ENCODE results near the gene VCAN.
A peak's percentile ranks its signal among the peaks of the same experiment; 100 is the strongest.

The VCAN gene

DNA sequence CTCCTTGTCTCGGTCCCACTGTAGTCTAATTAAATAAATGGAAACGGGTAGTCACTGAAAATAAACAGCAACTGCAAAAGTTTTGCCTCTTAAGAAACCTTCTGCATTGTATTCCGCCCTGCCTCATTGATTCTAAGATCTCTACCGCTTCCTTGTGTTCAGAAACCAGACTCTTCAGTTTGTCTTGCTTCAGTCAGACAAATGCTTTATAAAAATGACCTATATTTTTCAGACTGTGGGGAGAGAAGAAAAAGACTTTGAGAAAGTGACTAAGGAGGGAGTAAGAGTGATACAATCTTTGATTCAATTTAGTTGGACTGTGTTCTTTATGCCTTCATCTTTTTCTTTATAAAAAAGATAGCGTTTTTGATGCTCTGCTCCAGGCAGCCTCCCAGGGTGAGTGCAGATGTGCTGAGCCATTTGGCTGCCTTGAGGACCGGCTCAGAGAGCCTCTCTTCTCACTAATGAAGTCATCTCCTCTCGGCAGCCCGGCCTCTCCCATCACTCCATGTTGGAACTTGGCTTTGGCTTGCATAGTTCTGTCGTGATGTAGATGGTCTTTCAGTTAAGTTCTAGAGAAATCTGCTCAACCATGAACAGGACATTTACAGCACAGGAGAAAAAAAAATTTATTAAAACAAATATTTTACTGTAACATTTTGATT, 4.0 kb upstream of the VCAN start:
- DNase-seq (ENCODE audit: low read depth): no peak

DNA sequence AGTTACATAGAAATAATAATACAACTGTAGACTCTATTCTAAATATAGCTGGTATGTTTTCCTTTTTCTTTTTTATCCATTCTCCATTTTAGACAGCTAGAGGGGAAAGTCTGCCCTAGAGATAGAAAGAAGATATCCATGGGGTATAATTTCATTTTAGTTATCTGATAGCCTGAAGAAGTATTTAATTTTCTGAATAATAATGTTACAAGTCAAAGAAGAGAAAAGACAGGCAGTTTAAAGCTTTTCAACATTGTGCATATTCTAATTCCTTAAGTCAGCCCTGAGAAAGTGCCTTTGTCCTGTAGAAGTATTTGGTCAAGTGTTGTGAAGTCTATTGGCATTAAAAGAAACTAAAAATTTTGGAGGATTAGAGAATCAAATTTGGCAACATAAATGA, 2.5 kb upstream of the VCAN start:
- no peak for DNase-seq (ENCODE audit: low read depth)

DNA sequence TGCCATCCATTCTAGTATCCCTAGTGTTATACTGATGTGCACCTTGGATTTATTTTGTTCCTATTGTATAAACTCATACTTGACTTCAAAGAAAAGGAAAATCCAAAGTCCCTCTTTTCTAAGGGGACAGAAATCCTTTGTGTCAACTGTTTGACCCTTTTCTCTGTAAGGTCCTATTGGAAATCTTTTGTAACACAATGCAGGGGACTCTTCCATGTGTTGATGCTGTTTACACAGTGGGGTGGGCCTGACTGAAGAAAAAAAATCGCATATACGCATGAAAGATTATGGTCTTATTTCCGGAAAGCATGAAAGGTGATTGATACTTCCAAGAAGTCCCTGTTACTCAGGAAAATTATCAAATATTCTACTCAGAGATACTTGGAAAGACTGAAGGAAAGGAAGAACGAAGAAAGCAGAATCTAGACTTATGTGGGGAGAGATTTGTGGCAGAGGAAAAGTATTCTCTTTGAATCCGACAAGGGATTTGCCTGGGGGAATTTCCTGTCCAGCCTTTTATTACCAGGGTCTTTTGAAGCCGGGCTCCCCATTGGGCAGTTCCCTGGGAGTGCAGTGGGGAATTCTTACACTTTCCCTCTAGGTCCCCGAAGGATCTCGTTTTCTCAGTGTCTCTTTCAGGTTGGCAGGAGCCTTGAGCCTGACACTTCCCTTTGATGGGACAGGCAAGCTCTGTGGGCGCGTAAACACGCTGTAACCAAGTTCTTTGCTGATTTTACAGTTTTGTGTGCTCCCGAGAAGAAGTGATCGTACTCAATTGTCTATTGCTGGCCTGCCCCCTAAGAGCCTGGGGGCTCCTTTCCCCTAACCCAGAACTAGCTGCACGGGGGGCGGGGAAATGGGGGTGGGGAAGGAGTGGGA, 779 bp upstream of the VCAN start:
- DNase-seq (ENCODE audit: low read depth): no peak

DNA sequence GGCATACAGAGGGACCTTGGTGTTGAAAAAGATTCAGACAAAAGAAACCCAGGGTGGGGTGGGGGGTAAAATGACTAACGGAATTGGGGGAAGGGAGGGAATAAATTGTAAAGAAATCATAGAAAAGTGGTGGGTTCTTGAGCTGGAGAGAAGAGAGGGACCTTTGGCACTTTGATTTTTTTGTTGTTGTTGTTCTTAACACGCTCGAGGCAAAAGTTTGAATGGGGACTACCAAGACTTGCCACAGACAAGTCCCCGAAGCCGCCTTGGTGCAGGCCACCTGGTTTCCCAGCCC, 616 bp downstream of the VCAN start:
- no peak for DNase-seq (ENCODE audit: low read depth)

DNA sequence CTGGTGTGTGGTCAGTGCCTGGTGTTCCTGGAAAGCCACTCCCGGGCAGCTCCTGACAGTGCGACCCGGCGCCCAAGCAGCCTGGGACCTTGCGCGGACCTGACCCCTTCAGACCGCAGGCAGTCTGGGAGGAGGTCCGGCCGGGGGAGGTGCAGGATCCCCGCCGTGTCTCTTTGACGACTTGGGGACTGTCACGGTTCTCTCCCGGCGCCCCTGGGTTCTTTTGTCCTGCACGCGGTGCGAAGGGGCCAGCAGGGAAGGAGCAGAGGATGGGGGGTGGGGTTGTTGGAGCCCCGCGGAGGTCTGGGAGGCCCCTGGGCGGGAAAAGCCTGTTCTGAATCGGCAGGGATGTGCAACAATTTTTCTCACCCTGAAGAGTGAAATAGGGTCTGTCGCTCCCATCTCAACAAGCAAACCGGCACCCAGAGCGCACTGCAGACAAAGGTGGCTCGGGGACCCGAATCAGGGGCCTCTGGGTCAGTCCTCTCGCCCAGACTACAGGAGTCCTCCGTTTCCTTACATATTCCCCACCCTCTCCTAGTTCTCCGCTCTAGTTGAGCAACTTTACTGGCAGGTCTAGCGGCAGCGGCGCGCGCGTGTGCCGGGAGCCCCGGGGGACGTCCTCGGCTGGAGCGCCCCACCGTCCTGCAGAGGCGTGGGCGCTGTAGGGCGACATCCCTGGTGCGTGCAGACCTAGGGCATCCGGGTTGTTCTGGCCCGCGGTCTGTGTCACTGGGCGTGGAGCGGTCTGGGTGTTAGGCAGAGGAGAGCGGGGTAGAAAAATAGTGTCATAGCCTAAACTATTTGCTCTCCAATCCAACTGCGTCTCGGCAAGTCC, 1.2 kb downstream of the VCAN start:
- no peak for DNase-seq (ENCODE audit: low read depth)

DNA sequence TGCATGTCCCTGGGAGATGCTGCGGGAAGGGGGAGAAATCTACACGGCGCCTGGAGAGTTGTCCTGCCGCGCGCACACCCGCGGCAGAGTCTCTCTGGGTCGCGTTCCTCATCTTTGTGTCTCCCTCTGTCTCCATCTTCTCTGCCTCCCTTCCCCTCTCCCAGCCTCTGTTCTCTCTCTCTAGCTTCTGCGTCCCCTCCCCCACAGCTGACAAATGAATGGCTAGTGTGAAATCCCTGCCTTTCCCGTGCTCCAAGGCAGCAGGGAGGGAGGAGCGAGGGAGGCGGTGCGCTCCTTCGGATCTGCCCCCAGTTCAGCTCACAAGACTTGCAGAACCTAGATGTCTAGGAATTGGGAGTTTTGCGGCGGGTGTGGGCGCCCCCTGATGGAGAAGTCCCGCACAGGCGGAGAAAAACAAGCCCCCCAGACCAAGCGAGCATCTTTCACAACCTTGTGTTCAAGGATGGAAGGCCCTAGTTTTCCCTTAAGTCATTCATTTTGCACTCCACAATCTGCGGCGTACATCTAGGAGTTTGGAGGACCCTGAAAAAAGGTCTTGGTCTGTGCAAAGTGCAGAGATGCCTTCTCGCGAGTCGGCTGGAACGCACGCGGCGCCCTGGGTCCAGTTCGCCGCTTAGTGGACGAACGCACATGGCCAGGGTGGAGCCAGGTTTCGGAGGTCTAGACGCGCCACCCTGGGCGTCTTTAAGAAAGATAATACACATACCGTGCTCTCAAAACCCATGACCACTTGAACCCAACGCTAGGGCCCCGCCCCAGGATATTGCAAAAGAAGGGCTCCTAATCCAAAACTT, 2.0 kb downstream of the VCAN start:
- peak; percentile 93 for DNase-seq (ENCODE audit: low read depth)

DNA sequence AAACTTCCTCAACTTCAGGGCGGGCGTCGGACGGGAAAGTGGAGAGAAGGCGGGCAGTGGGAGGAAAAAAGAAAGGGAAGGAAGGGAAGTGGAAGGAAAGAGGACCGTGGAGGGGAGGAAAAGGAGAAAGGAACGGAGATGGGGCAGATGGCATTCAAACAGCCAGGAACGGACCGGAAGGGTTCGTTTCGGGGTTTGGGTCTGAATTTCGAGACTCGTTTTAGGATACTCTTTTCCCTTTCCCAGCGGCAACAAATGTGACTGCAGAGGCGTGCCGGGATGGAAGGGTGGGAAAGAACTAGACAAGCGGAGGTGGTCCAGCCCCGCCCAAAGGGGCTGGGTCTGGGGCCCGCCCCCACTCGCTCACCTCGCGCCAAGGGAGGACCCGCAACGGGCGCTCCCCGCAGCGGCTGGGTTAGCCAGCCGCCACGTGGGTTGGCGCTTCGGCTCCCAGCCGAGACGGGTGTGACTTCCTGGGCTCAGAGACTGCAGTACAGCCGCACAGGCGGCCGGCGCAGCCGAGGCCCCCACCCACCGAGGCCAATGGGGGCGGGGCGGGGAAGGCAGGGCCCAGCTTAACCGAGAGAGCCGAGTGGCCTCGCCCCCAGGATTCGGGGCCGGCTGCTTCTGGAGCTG, 2.7 kb downstream of the VCAN start:
- no peak for DNase-seq (ENCODE audit: low read depth)

DNA sequence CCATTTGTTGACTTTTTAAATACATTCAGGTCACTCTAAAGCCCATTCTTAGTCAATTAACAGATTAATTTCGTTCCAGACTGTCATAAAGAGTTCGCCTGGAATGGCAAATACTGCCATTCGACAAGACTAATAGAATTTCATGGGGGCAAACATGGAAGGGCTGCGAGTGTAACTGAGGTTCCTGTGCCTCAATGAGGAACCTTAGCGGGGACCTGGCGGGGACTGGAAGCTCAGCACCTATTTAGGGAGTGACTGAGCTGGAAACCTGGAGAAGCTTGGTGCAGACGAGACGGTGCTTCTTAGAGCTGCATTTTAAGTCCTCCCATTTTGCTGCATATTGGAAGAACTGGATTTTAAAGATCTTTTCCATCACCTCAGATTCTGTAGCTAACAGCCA, 3.4 kb downstream of the VCAN start:
- DNase-seq (ENCODE audit: low read depth): no peak

DNA sequence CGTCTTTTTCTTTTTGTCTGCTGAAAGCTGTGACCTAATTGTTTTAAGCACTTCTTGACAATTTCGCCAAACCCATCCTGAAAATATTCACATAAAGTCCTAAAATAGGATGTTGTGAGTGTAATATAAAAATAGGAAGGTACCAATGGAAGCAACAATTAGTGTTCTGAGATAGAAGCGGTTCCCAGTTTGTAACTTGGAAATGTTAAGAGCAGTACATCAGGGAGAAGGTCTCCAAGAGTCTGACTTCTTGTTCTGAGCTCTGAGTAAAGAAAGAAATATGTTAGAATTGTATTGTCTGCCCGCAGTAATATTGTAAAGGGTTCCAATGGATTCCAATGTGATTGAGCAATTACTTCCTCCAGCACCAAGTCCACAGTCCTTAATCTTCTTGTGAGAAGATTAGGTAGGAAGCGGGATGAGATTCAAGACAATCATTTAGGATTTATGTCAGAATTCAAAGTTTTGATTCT, 3.9 kb downstream of the VCAN start:
- DNase-seq (ENCODE audit: low read depth): peak; percentile 81

DNA sequence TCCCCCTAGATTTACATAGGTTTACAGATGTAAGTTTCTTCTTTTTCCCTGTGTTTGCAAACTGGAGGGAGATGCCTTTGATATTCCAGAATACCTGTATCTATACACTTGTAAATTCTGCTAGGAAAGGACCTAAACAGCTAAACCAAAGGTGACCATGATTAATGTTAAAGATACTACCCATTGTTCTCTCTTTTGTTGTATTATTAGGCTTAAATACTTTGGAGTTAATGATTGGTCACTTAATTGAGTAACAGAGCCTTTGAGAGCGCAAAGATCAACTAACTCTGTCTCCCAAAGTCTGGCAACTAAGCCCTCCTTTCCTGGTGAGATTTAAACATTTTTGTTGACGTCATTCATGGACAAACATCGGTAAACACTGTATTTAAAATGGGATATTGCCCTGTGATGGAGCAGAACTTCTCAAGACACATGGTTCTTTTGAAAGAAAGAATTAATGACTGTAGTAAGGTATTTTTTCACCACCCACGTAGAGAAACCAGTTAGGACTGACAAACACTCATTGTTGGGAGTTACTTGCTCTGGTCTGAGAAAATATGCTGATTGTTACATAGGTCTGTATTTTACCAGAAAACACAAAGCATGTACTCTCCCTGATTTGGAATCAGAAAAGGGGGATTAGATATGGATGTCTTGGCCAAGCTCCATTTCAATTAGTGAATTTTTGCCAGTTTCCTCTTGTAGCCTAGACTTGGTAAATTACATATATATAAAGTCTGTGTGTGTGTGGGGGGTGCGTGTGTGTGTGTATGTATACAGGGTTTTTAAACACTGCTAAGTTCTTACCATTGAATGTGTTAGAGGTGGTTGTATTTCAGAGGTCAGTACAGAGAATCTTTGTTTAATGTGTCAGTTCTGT, 4.6 kb downstream of the VCAN start:
- DNase-seq (ENCODE audit: low read depth): no peak

DNA sequence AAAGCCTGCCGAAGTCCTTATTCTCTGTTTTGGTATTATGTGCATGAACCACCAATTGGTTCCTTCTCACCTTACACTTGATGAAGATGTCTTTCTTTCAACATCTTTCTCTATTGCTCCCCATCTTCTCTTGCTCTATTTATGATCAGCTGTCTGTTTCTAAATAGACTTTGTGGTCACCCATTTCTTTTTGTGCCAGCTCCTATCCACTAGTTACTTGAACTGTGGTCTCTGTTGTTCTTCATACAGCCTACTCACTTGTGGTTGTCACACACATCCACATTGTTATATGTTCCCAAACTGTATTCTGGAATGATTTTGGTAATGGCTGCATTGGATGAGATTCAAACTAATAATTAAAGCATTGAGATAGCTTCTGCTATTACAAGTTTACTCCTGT, 11.4 kb downstream of the VCAN start:
- DNase-seq (ENCODE audit: low read depth): no peak

DNA sequence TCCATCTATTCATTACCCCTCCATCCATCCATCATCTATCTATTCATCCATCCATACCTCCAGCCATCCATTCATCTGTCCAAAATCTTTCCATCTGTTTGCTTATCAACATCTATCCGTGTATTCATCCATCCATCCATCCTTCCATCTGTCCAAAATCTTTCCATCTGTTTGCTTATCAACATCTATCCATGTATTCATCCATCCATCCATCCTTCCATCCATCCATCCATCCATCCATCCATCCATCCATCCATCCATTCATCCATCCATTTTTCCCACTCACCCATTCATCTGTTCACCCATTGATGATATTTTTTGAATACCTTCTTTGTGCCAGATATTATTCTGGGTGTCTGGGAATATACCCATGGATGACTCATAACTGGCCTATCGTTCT, 12.8 kb downstream of the VCAN start:
- DNase-seq (ENCODE audit: low read depth): no peak

DNA sequence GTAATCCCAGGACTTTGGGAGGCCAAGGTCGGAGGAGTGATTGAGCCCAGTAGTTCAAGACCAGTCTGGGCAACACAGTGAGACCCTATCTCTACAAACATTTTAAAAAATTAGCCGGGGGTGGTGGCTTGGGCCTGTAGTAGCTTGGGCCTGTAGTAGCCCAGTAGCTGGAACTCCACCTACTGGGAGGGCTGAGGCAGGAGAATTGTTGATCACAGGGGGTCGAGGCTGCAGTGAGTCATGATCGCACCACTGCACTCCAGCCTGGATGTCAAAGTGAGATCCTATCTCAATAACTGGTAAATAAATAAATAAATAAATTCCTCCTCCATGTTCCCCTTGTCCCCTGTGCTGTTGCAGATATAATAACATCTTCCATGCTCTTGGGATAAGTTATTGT, 14.3 kb downstream of the VCAN start:
- DNase-seq (ENCODE audit: low read depth): no peak

DNA sequence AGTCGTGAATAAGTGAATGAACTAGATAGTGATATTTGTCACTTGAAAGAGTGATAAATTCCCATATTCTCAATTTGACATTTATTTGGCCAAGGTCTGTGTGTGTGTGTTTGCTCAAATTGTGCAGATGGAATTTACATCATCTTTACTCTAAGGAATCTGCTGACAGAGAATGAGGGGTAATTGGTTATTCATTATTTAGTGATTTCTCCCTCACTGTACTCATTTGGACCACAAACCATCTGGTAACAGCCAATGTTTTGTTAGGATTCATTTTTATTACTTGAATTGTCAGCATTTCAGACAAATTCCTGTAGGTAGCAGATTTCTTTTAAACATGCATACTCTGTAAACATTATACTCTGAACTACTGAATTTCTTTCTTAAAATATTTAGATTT, 15.6 kb downstream of the VCAN start:
- DNase-seq (ENCODE audit: low read depth): no peak

DNA sequence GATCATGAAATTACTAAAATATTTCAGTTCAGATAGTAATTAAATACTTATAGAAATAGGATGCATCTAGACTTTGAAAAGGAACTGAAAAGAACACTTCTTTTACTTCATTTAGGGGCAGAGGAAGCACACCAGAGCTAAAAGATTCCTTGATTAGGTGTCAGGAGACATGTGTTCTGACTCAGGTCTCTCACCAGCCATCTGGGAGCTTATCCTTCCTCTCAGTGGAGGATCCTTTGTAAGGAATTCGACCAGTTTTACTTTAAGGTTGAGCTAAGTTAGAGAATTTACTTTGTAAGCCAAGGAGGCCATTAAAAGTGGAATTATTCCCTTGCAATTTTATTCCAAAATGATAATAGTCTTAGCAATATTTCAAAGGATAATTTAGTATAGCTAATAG, 16.7 kb downstream of the VCAN start:
- no peak for DNase-seq (ENCODE audit: low read depth)

DNA sequence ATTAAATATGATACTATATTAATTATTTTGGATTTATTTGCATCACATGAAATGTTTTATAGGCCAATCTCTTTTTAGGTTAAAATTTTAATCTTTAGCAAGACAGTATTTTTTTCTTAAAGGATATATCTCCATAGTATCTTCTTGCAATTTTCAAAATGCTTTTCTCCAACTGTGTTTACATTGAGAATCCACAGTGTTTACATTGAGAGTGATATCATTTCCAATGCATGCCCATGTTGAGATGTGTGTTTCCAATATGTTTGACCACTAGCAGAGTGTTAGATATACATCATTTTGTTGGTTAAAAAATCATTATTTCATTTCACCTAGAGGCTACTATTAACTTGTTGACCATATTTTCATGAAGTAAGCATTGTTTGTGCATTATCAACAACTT, 17.3 kb downstream of the VCAN start:
- DNase-seq (ENCODE audit: low read depth): no peak

DNA sequence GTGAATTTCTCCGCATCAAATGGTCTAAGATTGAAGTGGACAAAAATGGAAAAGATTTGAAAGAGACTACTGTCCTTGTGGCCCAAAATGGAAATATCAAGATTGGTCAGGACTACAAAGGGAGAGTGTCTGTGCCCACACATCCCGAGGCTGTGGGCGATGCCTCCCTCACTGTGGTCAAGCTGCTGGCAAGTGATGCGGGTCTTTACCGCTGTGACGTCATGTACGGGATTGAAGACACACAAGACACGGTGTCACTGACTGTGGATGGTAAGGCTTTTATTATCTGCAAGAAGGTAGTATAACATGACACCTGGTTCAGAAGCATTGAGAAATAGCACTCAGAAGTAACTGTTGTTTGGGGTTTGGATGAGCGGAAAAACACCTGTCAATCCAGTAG, 18.7 kb downstream of the VCAN start:
- DNase-seq (ENCODE audit: low read depth): no peak

DNA sequence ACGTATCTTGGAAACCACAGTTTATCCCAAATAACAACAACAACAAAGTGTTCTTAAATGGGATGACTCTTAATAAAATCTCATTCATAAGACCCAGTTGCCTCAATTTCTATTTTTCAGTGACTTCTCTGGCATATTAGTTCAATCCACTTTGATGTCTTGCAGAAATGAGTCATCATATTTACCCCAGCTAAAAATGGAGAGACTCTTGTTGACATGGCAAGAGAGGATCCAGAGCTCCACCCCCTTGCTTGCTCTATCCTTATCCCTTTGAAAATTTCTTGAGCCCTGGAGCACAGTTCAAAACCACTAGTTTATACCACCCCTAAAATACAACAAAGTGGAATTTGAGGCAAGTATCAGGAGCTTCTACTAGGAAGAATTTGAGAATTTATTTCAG, 20.8 kb downstream of the VCAN start:
- no peak for DNase-seq (ENCODE audit: low read depth)

DNA sequence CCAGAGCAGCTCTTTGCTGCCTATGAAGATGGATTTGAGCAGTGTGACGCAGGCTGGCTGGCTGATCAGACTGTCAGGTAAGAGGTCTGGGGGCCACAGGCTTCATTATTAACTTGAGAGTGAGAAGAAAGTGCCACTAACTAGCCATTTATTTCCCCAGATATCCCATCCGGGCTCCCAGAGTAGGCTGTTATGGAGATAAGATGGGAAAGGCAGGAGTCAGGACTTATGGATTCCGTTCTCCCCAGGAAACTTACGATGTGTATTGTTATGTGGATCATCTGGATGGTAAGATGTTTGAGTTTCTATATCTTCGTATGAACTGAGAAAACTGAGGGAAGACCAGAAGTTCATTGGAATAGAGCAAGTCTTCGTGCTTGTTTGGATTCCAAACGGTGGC, 22.1 kb downstream of the VCAN start:
- no peak for DNase-seq (ENCODE audit: low read depth)

DNA sequence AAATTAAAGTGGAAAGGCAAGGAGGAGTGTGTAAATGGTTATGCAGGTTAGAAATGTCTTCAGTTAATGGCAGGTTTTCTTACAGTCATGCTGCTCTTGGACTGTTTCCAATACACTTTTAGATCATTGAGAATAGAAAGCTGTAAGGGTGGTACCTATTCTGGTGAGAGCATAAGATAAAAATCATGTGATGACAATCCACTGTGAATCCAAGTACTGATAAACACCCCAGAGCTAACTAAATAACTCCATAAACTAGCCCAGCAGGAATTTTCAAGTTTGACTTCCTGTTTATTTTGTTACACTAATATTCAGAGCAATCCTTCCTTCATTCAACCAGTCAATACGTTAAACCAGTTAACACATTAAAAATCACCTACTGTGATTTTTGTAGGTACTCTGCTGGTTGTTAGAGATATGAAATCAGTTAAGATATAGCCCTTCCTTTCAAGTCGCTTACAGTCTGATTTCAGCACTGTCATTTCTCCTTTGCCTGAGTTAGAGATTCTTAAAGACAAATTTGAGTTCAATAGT, 22.6 kb downstream of the VCAN start:
- no peak for DNase-seq (ENCODE audit: low read depth)
